GM12873 (cell line): ENCODE measurements around the gene PCK2.

ENCODE experiments used
- TF ChIP-seq, protein P1 (sequence below): IDR thresholded peaks from 2 replicates; pipeline ENCODE4 v1.5.1; 2012; ENCODE audit warnings: low read depth, mild to moderate bottlenecking, moderate library complexity, low read length, control low read depth; ENCODE audit not compliant: insufficient read depth; ENCODE audit errors: missing control alignments

Gene PCK2

DNA sequence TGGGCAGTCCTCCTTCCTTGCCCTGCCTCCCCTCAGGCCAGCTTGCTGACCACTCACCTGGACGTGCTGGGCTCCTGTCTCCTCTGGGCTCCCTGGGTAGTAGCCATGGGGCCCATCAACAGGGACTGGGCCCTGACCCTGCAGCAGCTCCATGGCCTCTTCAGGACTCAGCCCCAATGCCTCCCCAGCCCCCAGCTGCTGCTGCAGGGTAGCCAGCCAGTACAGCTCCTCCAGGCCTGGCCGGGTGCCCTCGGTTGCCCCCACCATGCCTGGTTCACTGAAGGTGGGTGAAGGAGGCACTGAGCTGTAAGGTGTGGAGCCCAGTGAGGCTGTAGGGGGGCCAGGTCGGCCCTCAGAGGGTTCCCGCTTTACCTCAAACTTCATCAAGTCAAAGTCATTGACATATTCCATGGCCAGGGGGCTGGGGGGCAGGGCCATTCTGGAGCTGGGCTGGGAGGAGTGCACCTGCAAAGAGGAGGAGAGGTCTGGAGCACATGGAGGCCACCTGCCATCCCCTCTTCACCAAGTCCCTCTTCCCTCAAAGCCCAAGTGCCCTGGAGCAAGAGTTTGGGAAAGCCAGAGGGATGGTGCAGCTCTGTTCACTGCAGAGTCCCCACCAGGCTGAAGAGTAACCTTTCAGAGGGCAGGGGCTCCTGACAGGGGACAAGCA lies 11.6 kb upstream of the PCK2 start:
- TF ChIP-seq, protein P1, sequence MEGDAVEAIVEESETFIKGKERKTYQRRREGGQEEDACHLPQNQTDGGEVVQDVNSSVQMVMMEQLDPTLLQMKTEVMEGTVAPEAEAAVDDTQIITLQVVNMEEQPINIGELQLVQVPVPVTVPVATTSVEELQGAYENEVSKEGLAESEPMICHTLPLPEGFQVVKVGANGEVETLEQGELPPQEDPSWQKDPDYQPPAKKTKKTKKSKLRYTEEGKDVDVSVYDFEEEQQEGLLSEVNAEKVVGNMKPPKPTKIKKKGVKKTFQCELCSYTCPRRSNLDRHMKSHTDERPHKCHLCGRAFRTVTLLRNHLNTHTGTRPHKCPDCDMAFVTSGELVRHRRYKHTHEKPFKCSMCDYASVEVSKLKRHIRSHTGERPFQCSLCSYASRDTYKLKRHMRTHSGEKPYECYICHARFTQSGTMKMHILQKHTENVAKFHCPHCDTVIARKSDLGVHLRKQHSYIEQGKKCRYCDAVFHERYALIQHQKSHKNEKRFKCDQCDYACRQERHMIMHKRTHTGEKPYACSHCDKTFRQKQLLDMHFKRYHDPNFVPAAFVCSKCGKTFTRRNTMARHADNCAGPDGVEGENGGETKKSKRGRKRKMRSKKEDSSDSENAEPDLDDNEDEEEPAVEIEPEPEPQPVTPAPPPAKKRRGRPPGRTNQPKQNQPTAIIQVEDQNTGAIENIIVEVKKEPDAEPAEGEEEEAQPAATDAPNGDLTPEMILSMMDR: no peak

DNA sequence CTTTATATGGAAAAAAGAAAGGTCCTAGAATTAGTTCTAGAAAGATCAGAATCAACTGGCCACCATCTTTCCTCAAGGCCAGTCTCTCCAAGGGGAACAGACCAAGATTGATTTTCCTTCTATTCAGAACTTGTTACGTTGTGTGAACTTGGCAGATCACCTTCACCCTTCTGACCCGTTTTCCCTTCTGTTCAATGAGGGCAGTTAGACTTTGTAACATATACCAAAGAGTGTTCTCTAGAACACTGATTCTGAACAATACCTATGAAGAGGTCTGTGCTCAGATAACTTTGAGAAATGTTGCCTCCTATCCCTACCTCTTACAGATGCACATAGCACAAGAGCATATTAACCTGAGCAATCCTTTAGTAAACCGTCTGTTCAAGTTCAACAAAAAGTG lies 10.6 kb upstream of the PCK2 start:
- TF ChIP-seq, protein P1: no peak

DNA sequence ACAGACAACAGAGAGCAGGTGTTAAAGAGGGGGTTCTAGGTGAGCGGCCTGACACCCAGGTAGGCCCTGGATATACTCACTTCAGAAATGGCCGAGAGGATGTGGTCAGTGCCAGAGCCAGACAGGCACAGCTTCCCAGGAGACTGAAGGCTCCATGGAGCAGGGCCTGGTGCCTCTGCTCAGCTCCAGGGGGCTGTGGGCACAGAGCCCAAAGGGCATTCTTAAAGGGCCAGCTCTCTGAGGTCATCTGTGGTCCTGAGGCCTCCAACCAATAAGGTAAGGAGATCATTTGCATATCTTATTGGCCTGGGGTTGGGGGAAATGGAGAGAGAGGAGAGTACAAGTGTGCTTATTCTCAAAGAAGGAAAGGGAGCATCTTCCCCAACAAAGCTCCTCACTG lies 9.7 kb upstream of the PCK2 start:
- TF ChIP-seq, protein P1: no peak

DNA sequence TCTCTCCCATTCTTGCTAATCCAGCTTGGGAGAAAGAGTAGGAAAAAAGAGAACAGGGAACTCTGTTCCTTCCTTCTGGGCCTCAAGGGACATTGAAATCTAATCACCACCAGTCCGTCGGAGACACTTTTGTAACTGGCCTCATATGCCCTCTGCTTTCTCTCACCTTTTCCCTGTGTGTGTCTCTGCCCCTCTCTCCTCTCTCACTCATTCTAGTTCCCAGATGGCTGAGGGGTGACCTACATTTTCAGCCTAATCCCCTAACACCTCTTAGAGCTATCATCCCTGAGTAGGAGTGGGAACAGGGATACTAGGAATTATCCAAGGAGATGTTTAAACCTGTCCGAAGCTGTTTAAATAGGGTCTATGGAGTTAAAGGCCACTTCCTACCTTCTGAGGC lies 8.9 kb upstream of the PCK2 start:
- TF ChIP-seq, protein P1: no peak

DNA sequence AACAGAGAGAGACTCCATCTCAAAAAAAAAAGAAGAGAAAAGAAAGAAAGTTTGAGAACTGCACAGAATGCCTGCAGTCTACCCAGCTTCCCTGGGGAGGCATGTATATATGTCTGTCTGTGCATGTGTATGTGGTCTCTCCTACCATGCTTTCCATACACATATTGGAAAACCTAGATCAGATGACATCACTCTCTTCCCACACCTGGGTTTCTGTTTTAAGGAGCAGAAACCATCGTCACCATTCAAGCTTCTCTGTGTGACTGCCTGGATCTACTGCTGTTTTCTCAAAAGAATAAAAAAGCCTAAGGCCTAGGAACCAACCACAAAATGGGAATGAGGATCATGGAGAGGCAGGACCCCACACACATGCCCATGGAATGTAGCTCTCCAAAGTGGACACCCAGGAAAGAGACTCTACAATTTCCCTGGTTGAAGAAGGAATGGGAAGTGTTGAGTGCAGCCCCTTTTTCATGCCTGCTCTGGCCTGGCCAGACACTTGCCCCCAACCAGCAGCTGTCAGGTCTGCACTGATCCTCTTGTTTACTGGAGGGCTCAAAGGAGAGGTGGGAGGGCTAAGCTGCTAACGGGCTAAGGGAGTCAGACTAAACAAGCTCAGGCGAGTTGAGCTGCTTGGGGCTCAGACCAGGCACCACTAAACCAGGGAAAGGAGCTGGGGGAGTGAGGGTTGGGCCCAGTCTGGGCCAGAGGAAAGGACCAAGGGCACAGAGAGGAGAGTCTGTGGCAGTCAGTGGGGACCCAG lies 7.7 kb upstream of the PCK2 start:
- TF ChIP-seq, protein P1: no peak

DNA sequence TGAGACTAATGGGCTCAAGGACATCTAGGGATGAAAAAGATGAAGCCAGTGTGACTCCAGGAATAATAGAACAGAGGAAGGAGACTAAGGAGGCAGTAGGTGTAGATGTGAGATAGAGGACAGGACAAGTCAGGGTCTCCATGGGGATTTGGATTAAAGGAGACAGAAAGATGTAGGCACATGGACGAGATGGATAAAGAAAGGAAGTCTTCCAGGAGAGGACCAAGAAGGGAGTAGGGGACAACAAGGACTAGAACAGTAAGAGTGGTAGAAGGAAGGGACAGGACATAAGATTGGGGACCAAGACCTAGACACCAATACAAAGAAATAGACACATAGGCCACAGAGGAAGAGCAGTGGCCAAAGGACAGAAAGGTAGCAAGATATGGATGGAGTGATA lies 7.1 kb upstream of the PCK2 start:
- TF ChIP-seq, protein P1: no peak

DNA sequence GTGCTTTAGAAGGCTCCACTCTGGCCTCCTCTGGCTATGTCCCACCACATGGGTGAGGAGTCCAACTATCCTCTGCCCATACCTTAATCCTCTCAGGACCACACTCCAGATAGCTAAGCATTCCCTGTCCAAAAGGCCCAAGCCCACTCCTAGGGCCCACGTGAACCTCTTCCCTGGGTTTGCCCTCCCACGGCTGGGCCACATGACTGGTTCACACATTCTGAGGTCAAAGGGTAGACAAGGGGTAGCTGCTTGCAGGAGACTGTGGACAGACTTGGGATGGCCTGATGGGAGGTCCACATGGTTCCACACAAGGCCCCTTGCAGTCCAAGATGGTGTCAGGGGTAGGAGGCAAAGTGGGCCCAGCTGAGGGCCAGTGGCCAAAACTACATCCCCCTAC lies 6.0 kb upstream of the PCK2 start:
- TF ChIP-seq, protein P1: no peak
